A673 (cell line): ENCODE data around the gene MAP7.

Experiments used
- CTCF ChIP-seq: fragments of 300-800, 200-600 bp; sonication (generic); conservative IDR thresholded peaks from 2 replicates; pipeline ENCODE4 v1.5.1; 2017; ENCODE audit warnings: low read depth, mild to moderate bottlenecking, antibody characterized with exemption, low read length, moderate library complexity, mixed read lengths
- EZH2 ChIP-seq: fragments of 200-600 bp; sonication (generic); IDR thresholded peaks from 2 replicates; pipeline ENCODE4 v1.6.1; 2017; ENCODE audit warnings: borderline replicate concordance, low read depth, mild to moderate bottlenecking, mixed read lengths, antibody characterized with exemption, low read length; ENCODE audit not compliant: poor library complexity, severe bottlenecking

DNA sequence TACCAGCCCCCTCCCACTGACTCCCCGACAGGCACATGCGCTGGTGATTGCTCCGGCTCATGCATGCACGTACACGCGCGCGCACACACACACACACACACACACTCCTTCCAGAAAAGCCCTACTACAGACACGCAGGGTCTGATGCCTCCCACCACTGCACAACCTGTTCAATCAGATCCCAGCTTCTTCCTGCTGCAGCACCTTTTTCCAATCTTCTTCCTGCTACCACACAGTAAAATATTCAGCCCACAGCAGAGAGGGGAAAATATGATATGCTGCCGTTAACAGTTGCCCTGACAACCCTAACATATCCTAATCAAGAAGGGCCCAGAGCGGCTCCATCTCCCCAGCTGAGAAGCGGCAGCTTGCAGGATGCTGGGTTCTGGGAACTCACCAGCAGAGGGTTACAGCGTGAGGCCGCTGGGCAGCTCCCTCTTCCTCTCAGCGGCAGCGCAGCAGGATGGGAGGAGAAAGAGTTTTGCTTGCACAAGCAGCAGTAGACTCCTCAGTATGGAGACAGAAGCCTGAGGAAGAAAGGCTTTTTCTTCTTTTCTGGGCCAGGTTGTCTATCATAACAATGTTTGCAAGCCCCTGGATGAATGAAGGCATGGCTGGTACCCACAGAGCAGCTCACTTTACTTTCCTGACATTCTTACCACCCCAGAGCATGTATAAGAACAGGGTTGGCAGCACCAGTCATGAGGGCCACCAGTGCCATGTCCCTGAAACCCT lies 23.9 kb downstream of the MAP7 start:
- TF ChIP-seq EZH2, result no peak
- no peak; the same call in 1 of the 2 replicates for TF ChIP-seq CTCF
